Suprapubic skin (tissue), 4 donors: ENCODE results near the gene CNDP1. TPM values are rescaled to one million over a fixed set of nuclear protein-coding genes. Genes with fewer than 3 reads are reported as not detected.

Experiments used
- DNase-seq, 2 donors: peaks; one replicate each; pipeline ENCODE4 v3.0.0-alpha.2; 2019; ENCODE audit warnings: low spot score in 2 of 2
- H3K27ac ChIP-seq: fragments of 200-600 bp; sonication (generic); one replicate; pipeline ENCODE4 v1.5.1; 2019
- H3K27me3 ChIP-seq: fragments of 200-600 bp; sonication (generic); one replicate; pipeline ENCODE4 v1.5.1; 2019
- H3K36me3 ChIP-seq: fragments of 200-600 bp; sonication (generic); one replicate; pipeline ENCODE4 v1.5.1; 2019
- H3K4me1 ChIP-seq: fragments of 200-600 bp; sonication (generic); one replicate; pipeline ENCODE4 v1.5.1; 2019
- H3K4me3 ChIP-seq: fragments of 200-600 bp; sonication (generic); one replicate; pipeline ENCODE4 v1.5.1; 2019; ENCODE audit warnings: mild to moderate bottlenecking
- H3K9me3 ChIP-seq: fragments of 200-600 bp; sonication (generic); one replicate; pipeline ENCODE4 v1.5.1; 2019
- CTCF ChIP-seq, 2 donors: fragments of 200-600 bp in 1 of 2; fragments of 450-650 bp in 1 of 2; sonication (generic) in 1 of 2; IDR thresholded peaks; one replicate each; pipeline ENCODE4 v1.5.1; 2016 to 2019; ENCODE audit warnings: antibody characterized with exemption in 2 of 2, mild to moderate bottlenecking in 1 of 2, moderate library complexity in 1 of 2
- EP300 ChIP-seq: sonication (generic); formaldehyde crosslinking; IDR thresholded peaks from one replicate; pipeline ENCODE4 v1.6.1; 2017; ENCODE audit warnings: antibody characterized with exemption
- POLR2A ChIP-seq, 2 donors: fragments of 450-650 bp; IDR thresholded peaks; one replicate each; pipeline ENCODE4 v1.6.1; 2017; ENCODE audit warnings: antibody characterized with exemption in 2 of 2, mild to moderate bottlenecking in 2 of 2, moderate library complexity in 2 of 2
- POLR2AphosphoS5 ChIP-seq, 3 donors: sonication (generic); formaldehyde crosslinking; IDR thresholded peaks; one replicate each; pipeline ENCODE4 v1.6.1; 2017; ENCODE audit warnings: antibody characterized with exemption in 3 of 3
- WGBS: methylation state at CpG from one replicate; pipeline ENCODE4 v1.1.5; 2018; 5-methylcytosine and 5-hydroxymethylcytosine counted together
- total RNA-seq, 4 donors: library from RNA; depleted of rRNA; stranded (reverse); fragments of >200 nt; gene quantifications; one replicate each; pipeline ENCODE4 v1.1.0, GENCODE V29; 2016

The CNDP1 gene
- total RNA-seq, 4 donors from 2014 or later: 0.21 to 1.1 (median 0.97) TPM; not detected in 1

GRCh38 chr18:74531043-74531442 lies 3.3 kb upstream of the CNDP1 start:
- DNase-seq: no peak
- H3K4me3 ChIP-seq: no peak overlapping the region
- H3K4me1 ChIP-seq: no peaks in the 10 kb centered on the region
- no peaks in the 10 kb centered on the region for H3K27me3 ChIP-seq
- no peak for TF ChIP-seq EP300
- TF ChIP-seq POLR2AphosphoS5 (IDR thresholded peaks at IDR 0.05): no peak
- TF ChIP-seq CTCF (IDR thresholded peaks at IDR 0.05): no peak
- TF ChIP-seq POLR2A (IDR thresholded peaks at IDR 0.05): no peak
- WGBS: 80% methylated on average over 7 of the region's 7 CpGs
- H3K27ac ChIP-seq: no peak overlapping the region
- H3K36me3 ChIP-seq: no peaks in the 10 kb centered on the region
- no peaks in the 10 kb centered on the region for H3K9me3 ChIP-seq

GRCh38 chr18:74532511-74533025 lies 1.7 kb upstream of the CNDP1 start:
- Histone ChIP-seq H3K27ac (no peak overlapping the region), H3K4me1 (no peaks in the 10 kb centered on the region), H3K36me3 (no peaks in the 10 kb centered on the region), H3K4me3 (no peak overlapping the region), H3K27me3 (no peaks in the 10 kb centered on the region), H3K9me3 (no peaks in the 10 kb centered on the region)
- TF ChIP-seq POLR2AphosphoS5 (IDR thresholded peaks at IDR 0.05) (no peak), EP300 (no peak), CTCF (IDR thresholded peaks at IDR 0.05) (no peak), POLR2A (IDR thresholded peaks at IDR 0.05) (no peak)
- WGBS: 68% methylated on average over 9 of the region's 9 CpGs
- no peak for DNase-seq

- no peaks in the 10 kb centered on the region for H3K9me3 ChIP-seq
- no peaks in the 10 kb centered on the region for H3K36me3 ChIP-seq
- TF ChIP-seq CTCF (IDR thresholded peaks at IDR 0.05): no peak
- no peak for TF ChIP-seq POLR2AphosphoS5 (IDR thresholded peaks at IDR 0.05)
- TF ChIP-seq EP300: no peak
- no peak for TF ChIP-seq POLR2A (IDR thresholded peaks at IDR 0.05)
- 94% methylated on average over 12 of the region's 12 CpGs for WGBS
- no peak overlapping the region for H3K27ac ChIP-seq
- DNase-seq: no peak
- no peaks in the 10 kb centered on the region for H3K27me3 ChIP-seq
- no peak overlapping the region for H3K4me3 ChIP-seq
- H3K4me1 ChIP-seq: no peaks in the 10 kb centered on the region
Observed at GRCh38 chr18:74533666-74534065, 634 bp upstream of the CNDP1 start.

- no peak for DNase-seq
- H3K36me3 ChIP-seq: no peaks in the 10 kb centered on the region
- no peaks in the 10 kb centered on the region for H3K9me3 ChIP-seq
- TF ChIP-seq POLR2AphosphoS5 (IDR thresholded peaks at IDR 0.05): no peak
- TF ChIP-seq EP300: no peak
- no peaks in the 10 kb centered on the region for H3K27me3 ChIP-seq
- 61% methylated on average over 9 of the region's 9 CpGs for WGBS
- H3K27ac ChIP-seq: no peak overlapping the region
- no peaks in the 10 kb centered on the region for H3K4me1 ChIP-seq
- no peak overlapping the region for H3K4me3 ChIP-seq
Observed at GRCh38 chr18:74534981-74535649, 815 bp downstream of the CNDP1 start.

- Histone ChIP-seq H3K27ac (no peak overlapping the region), H3K4me1 (no peaks in the 10 kb centered on the region), H3K27me3 (no peaks in the 10 kb centered on the region), H3K4me3 (no peak overlapping the region), H3K9me3 (no peaks in the 10 kb centered on the region), H3K36me3 (no peaks in the 10 kb centered on the region)
- no peak for TF ChIP-seq POLR2A (IDR thresholded peaks at IDR 0.05)
- no peak for TF ChIP-seq EP300
- TF ChIP-seq POLR2AphosphoS5 (IDR thresholded peaks at IDR 0.05): no peak
- TF ChIP-seq CTCF (IDR thresholded peaks at IDR 0.05): no peak
- DNase-seq: no peak
- 72% methylated on average over 11 of the region's 11 CpGs for WGBS
Observed at GRCh38 chr18:74539289-74539688, 5.0 kb downstream of the CNDP1 start.
